Thoracic aorta (tissue), 2 donors: Measurements from ENCODE around the gene PCNX2. TPM values are rescaled to one million over a fixed set of nuclear protein-coding genes. Genes with fewer than 3 reads are reported as not detected.

Experiments
- ATAC-seq: fragments of 150-250 bp; one replicate; pipeline ENCODE4 v1.8.0; 2017; ENCODE audit warnings: low read depth; ENCODE audit not compliant: insufficient number of reproducible peaks, low FRiP score
- DNase-seq: peaks from one replicate; pipeline ENCODE4 v3.0.0-alpha.2; 2020; ENCODE audit warnings: low spot score
- H3K27ac ChIP-seq, 2 donors: fragments of 200-600 bp; sonication (generic); 1 replicate in 1 of 2; 2 replicates in 1 of 2; pipeline ENCODE4 v1.5.1; 2016; ENCODE audit warnings: mild to moderate bottlenecking in 2 of 2, moderate library complexity in 2 of 2
- H3K27me3 ChIP-seq: fragments of 200-600 bp; sonication (generic); replicated peaks from 2 replicates; pipeline ENCODE4 v1.6.0; 2016; ENCODE audit warnings: mild to moderate bottlenecking; ENCODE audit not compliant: insufficient read depth
- H3K36me3 ChIP-seq: fragments of 200-600 bp; sonication (generic); one replicate; pipeline ENCODE4 v1.5.1; 2016
- H3K4me1 ChIP-seq, 2 donors: fragments of 200-600 bp; sonication (generic); 1 replicate in 1 of 2; 2 replicates in 1 of 2; pipeline versions ENCODE4 v1.5.1 to v1.6.0; 2016; ENCODE audit warnings: low read depth in 2 of 2, mild to moderate bottlenecking in 1 of 2; ENCODE audit not compliant: control insufficient read depth in 1 of 2
- H3K4me3 ChIP-seq: fragments of 200-600 bp; sonication (generic); 2 replicates; pipeline ENCODE4 v1.5.1; 2016; ENCODE audit warnings: mild to moderate bottlenecking
- H3K9me3 ChIP-seq: fragments of 200-600 bp; sonication (generic); 2 replicates; pipeline ENCODE4 v1.5.1; 2016
- total RNA-seq, 2 donors: library from RNA; depleted of rRNA; stranded (reverse); fragments of >200 nt; gene quantifications; one replicate each; pipeline versions ENCODE4 v1.1.0 to v1.2.3, GENCODE V29; 2016
- TF ChIP-seq, protein P1 (sequence below): fragments of 200-600 bp; sonication (generic); IDR thresholded peaks from one replicate; pipeline ENCODE4 v1.5.1; 2019; ENCODE audit warnings: antibody characterized with exemption

The PCNX2 gene
- total RNA-seq, 2 donors from 2014 or later = 13.6 to 14.8 TPM

- H3K27ac ChIP-seq = no peak overlapping the region
- no peak for ATAC-seq
Measured at GRCh38 chr1:233252441-233252840, 43.1 kb downstream of the PCNX2 start.

GRCh38 chr1:233251201-233251720 lies 44.3 kb downstream of the PCNX2 start:
- no peaks in the 10 kb centered on the region for H3K27me3 ChIP-seq
- no peaks in the 10 kb centered on the region for H3K4me1 ChIP-seq
- H3K36me3 ChIP-seq = no peaks in the 10 kb centered on the region
- ATAC-seq = no peak
- H3K4me3 ChIP-seq = no peak overlapping the region
- TF ChIP-seq, protein P1, sequence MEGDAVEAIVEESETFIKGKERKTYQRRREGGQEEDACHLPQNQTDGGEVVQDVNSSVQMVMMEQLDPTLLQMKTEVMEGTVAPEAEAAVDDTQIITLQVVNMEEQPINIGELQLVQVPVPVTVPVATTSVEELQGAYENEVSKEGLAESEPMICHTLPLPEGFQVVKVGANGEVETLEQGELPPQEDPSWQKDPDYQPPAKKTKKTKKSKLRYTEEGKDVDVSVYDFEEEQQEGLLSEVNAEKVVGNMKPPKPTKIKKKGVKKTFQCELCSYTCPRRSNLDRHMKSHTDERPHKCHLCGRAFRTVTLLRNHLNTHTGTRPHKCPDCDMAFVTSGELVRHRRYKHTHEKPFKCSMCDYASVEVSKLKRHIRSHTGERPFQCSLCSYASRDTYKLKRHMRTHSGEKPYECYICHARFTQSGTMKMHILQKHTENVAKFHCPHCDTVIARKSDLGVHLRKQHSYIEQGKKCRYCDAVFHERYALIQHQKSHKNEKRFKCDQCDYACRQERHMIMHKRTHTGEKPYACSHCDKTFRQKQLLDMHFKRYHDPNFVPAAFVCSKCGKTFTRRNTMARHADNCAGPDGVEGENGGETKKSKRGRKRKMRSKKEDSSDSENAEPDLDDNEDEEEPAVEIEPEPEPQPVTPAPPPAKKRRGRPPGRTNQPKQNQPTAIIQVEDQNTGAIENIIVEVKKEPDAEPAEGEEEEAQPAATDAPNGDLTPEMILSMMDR = no peak
- H3K27ac ChIP-seq = no peak overlapping the region
- H3K9me3 ChIP-seq = no peaks in the 10 kb centered on the region
- DNase-seq = no peak

More at GRCh38 chr1:233252441-233252840, 43.1 kb downstream of the PCNX2 start:
- H3K4me1 ChIP-seq = no peaks in the 10 kb centered on the region
- TF ChIP-seq, protein P1 = no peak
- no peaks in the 10 kb centered on the region for H3K27me3 ChIP-seq
- no peak overlapping the region for H3K4me3 ChIP-seq
- no peaks in the 10 kb centered on the region for H3K36me3 ChIP-seq
- H3K9me3 ChIP-seq = no peaks in the 10 kb centered on the region
- DNase-seq = no peak

GRCh38 chr1:233248014-233248413 lies 47.5 kb downstream of the PCNX2 start:
- Histone ChIP-seq H3K27me3 (no peaks in the 10 kb centered on the region), H3K9me3 (no peaks in the 10 kb centered on the region), H3K36me3 (no peaks in the 10 kb centered on the region), H3K27ac (no peak overlapping the region), H3K4me3 (no peak overlapping the region), H3K4me1 (no peaks in the 10 kb centered on the region)
- ATAC-seq = no peak
- TF ChIP-seq, protein P1 = no peak
- no peak for DNase-seq

DNA sequence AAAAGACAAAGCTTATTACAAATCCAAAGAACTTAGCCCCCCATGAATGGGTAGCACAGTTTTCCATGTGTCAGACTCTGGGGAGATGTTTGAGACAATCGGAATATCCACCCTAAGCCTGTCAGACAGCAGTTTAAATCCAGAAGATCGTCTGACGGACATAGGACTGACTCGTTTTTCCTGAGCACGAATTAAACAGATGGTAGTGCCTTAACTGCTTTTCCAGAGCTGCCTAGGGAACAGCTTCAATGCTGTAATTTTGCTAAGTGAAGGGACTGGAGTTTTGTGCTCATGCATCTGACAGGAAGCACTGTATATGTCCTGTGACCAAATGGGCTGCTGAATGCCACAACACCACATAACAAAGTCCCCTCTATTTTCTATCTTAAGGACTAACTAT lies 48.6 kb downstream of the PCNX2 start:
- no peaks in the 10 kb centered on the region for H3K27me3 ChIP-seq
- H3K4me3 ChIP-seq = no peak overlapping the region
- TF ChIP-seq, protein P1 = no peak
- no peaks in the 10 kb centered on the region for H3K9me3 ChIP-seq
- no peaks in the 10 kb centered on the region for H3K4me1 ChIP-seq
- ATAC-seq = no peak
- no peak overlapping the region for H3K27ac ChIP-seq
- H3K36me3 ChIP-seq = no peaks in the 10 kb centered on the region
- DNase-seq = no peak

- TF ChIP-seq, protein P1 = no peak
- H3K36me3 ChIP-seq = no peaks in the 10 kb centered on the region
- H3K9me3 ChIP-seq = no peaks in the 10 kb centered on the region
- H3K4me3 ChIP-seq = no peak overlapping the region
- no peak overlapping the region for H3K27ac ChIP-seq
- no peaks in the 10 kb centered on the region for H3K27me3 ChIP-seq
- H3K4me1 ChIP-seq = no peaks in the 10 kb centered on the region
- no peak for DNase-seq
- no peak for ATAC-seq
Measured at GRCh38 chr1:233245191-233245765, 50.2 kb downstream of the PCNX2 start.
